ENCODE results near the gene BORCS5. TPM values are rescaled to one million over a fixed set of nuclear protein-coding genes. Genes with fewer than 3 reads are reported as not detected.

The BORCS5 gene
- total and polyA plus RNA-seq, 2 of the 4 experiments (the other 2 are of a cell fraction): 14.4 to 18.3 TPM

DNA sequence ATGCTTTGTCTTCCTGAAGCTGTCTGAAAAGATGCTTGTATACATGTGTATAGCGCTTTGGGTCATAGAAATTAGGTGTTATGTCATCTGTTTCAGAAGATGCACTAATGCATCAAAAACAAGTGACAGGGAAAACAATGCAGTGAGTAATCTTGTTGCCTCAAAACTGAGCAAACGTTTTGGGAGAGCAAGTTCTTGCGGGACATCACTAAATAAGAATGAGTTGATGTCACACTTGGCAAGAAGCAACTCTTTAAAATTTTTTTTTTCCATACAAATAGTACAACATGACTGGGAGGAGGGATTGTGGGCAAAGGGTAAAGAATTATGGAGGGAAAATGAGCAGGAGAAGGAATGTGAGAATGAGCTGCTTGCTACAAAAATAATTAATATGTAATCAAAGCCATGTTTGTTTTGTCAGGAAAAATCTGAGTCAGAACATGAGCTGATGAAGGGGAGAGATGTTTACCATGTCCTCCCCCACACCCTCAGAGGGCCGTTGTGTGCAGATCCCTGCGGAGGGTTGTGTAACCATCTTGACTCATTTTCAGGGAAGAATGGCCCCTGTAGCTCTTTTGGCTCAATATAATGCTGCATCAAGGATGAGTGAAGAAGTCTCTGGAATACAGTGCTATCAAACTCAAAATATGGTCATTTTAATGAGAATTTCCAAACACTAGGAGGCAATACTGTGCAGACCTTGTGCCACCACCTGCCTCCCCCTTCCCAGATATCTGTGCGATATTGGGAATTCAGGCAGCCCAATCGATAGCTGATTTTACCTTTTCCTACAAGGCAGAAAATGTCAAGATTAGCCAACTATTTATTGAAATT, 41.4 kb downstream of the BORCS5 start (continued):
- TF ChIP-seq, protein P1, sequence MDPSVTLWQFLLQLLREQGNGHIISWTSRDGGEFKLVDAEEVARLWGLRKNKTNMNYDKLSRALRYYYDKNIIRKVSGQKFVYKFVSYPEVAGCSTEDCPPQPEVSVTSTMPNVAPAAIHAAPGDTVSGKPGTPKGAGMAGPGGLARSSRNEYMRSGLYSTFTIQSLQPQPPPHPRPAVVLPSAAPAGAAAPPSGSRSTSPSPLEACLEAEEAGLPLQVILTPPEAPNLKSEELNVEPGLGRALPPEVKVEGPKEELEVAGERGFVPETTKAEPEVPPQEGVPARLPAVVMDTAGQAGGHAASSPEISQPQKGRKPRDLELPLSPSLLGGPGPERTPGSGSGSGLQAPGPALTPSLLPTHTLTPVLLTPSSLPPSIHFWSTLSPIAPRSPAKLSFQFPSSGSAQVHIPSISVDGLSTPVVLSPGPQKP (IDR thresholded peaks at IDR 0.05; ENCODE audit: borderline replicate concordance, low read depth, low read length): no peak

DNA sequence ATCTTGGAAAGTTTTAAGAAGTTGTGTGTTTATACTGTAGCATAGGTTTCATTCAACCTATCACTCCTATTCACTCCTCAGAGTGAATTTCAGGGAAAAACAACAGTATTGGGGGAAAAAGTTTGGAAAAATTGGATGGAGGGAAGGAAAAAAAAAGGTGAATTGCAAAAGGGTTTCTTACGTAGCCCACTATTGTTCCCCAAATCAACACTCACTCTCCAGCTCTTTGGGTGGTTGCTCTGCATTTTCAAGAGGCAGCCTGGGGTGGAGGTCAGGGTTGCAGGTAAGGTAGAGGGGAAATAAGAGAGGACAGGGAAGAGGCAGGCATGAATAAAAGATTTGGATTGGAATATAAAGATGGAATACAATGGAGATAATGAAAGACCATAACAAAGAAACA, 42.3 kb downstream of the BORCS5 start:
- peak overlapping the region; percentile 71; the same call in 2 of the 3 replicates for H2BK15ac ChIP-seq (ENCODE audit: low read depth, low read length)
- peaks cover 10% of the 10 kb centered on the region for H3K9me1 ChIP-seq (ENCODE audit: insufficient read depth, low read length)
- no CpG with 5 or more reads among the region's 1 CpG for WGBS, 2 experiments (ENCODE audit: extremely low coverage in 2 of 2, insufficient read length in 1 of 2)
- 0 out of 2 replicates have a peak overlapping the region, but pooled peaks have one; percentile 74 for H4K5ac ChIP-seq (ENCODE audit: low read depth, low read length)
- H3K18ac ChIP-seq (ENCODE audit: low read depth, low read length): peak overlapping the region; percentile 87; the same call in 1 of the 2 replicates
- no peak overlapping the region for H4K91ac ChIP-seq (ENCODE audit: insufficient read depth, low read depth, low read length)
- no peak overlapping the region for H3K9ac ChIP-seq (ENCODE audit: low read depth, low read length)
- POLR2A ChIA-PET (ENCODE audit: unreplicated experiment): no interaction called here
- H3K23ac ChIP-seq (ENCODE audit: low read depth, low read length): no peak overlapping the region; the same call in 1 of the 2 replicates
- no peak overlapping the region for H2AFZ ChIP-seq (replicated peaks; ENCODE audit: low read length, poor library complexity)
- DNase-seq (no peak), ATAC-seq (ENCODE audit: low read depth) (no peak)
- peak overlapping the region; percentile 26; the same call in 1 of the 2 replicates for H3K27ac ChIP-seq (ENCODE audit: insufficient read depth, low read length)
- no peaks in the 10 kb centered on the region for H4K20me1 ChIP-seq (ENCODE audit: insufficient read depth, low read length)
- H3K4me3 ChIP-seq (ENCODE audit: insufficient read depth, low read depth, low read length): no peak overlapping the region
- no peak overlapping the region for H3K4me2 ChIP-seq (ENCODE audit: low read depth, low read length)
- H2AK5ac ChIP-seq (ENCODE audit: low read depth, low read length): no peak overlapping the region
- H2AK9ac ChIP-seq (replicated peaks; ENCODE audit: low read depth, low read length, poor library complexity): no peak overlapping the region
- no peak overlapping the region; the same call in 1 of the 2 replicates for H3K14ac ChIP-seq (replicated peaks; ENCODE audit: low read depth, low read length)
- H3K56ac ChIP-seq (ENCODE audit: extremely low read depth, insufficient read depth, low read length): no peak overlapping the region
- peaks cover 0 to 17% of the 10 kb centered on the region in 2 experiments; a peak in 2 of 4 replicates for H3K79me1 ChIP-seq (ENCODE audit: low read depth in 1 of 2, low read length in 2 of 2)
- H3K27me3 ChIP-seq (ENCODE audit: control insufficient read depth, insufficient read depth, low read length): no peaks in the 10 kb centered on the region
- H3K4me1 ChIP-seq (ENCODE audit: control insufficient read depth, insufficient read depth, low read length): peaks cover 8% of the 10 kb centered on the region
- no peak overlapping the region for H2BK20ac ChIP-seq (ENCODE audit: low read depth, low read length)
- no peak for TF ChIP-seq BHLHE40 (IDR thresholded peaks at IDR 0.05; ENCODE audit: low read depth, low read length)
- TF ChIP-seq CEBPB (IDR thresholded peaks at IDR 0.05; ENCODE audit: low read depth, low read length): no peak
- TF ChIP-seq, protein P1 (IDR thresholded peaks at IDR 0.05; ENCODE audit: borderline replicate concordance, low read depth, low read length): no peak
- TF ChIP-seq CHD1 (IDR thresholded peaks at IDR 0.05; ENCODE audit: low read depth, low read length): no peak
- dilution Hi-C loops (cut with HindIII; ENCODE audit: low sequenced_read_pairs, unreplicated experiment) (no loop called here), intact Hi-C loops (cut with micrococcal nuclease) (loop anchor here (5.0 kb wide), 1 partner anchor 108 kb away; no protein-coding TSS in a partner anchor), in situ Hi-C loops (cut with MboI; ENCODE audit: low sequenced_read_pairs) (loop anchor here (10.0 kb wide), 1 partner anchor 166 kb away; the partner anchor contains the start of gene DUSP16)
- 0 out of 4 replicates have a peak overlapping the region, but pooled peaks of 1 of the 2 experiments have one; percentile 16 for H4K8ac ChIP-seq (ENCODE audit: low read depth in 2 of 2, low read length in 2 of 2)
- peak overlapping the region; percentile 36; the same call in 1 of the 2 replicates for H3K4ac ChIP-seq (ENCODE audit: low read depth, low read length)
- CTCF ChIA-PET: no interaction called here
- BruUV-seq (replicated peaks): no TSS peak
- H2BK120ac ChIP-seq (ENCODE audit: low read depth, low read length): peak overlapping the region; percentile 59; the same call in 1 of the 2 replicates
- H3K9me3 ChIP-seq (ENCODE audit: control insufficient read depth, insufficient read depth, low read length): no peaks in the 10 kb centered on the region
- peak overlapping the region; percentile 31 for H2BK5ac ChIP-seq (ENCODE audit: low read depth, low read length, poor library complexity, severe bottlenecking)
- no peaks in the 10 kb centered on the region for H3K36me3 ChIP-seq (ENCODE audit: control insufficient read depth, insufficient read depth, low read length)

All from IMR-90 (cell line).